Central memory CD8-positive, alpha-beta T cell (primary cell): Measurements from ENCODE around the gene TYW5.

ENCODE experiments used
- ATAC-seq: fragments of 150-1000 bp; cut with Tn5 transposase; replicated peaks from 2 replicates; pipeline ENCODE4 v1.10.0; 2022; ENCODE audit warnings: mild to moderate bottlenecking, moderate FRiP score, moderate number of reproducible peaks; ENCODE audit not compliant: poor library complexity, severe bottlenecking; ENCODE audit errors: extremely low read depth
- DNase-seq, 2 donors: peaks; one replicate each; pipeline ENCODE4 v3.0.0; 2021; ENCODE audit warnings: low spot score in 2 of 2
- H3K27ac Mint-ChIP-seq: one replicate; pipeline ENCODE4 v1.8.0; 2022; ENCODE audit warnings: low read depth, mild to moderate bottlenecking, moderate library complexity, mixed read lengths
- H3K27me3 Mint-ChIP-seq: one replicate; pipeline ENCODE4 v1.8.0; 2022; ENCODE audit warnings: mixed read lengths
- H3K36me3 Mint-ChIP-seq: one replicate; pipeline ENCODE4 v1.8.0; 2022; ENCODE audit warnings: mild to moderate bottlenecking, moderate library complexity, mixed read lengths; ENCODE audit not compliant: insufficient read depth
- H3K4me1 Mint-ChIP-seq: one replicate; pipeline ENCODE4 v1.8.0; 2022; ENCODE audit warnings: mixed read lengths
- H3K4me3 Mint-ChIP-seq: one replicate; pipeline ENCODE4 v1.8.0; 2022; ENCODE audit warnings: mild to moderate bottlenecking, moderate library complexity, mixed read lengths
- H3K9me3 Mint-ChIP-seq: one replicate; pipeline ENCODE4 v1.8.0; 2022; ENCODE audit warnings: mixed read lengths

The TYW5 gene

GRCh38 chr2:199966405-199966804 is 11.1 kb upstream of the TYW5 start:
- Mint-ChIP-seq H3K36me3 (peaks cover 43% of the 10 kb centered on the region), H3K4me1 (peaks cover 12% of the 10 kb centered on the region), H3K27me3 (no peaks in the 10 kb centered on the region), H3K4me3 (no peak overlapping the region), H3K9me3 (no peaks in the 10 kb centered on the region), H3K27ac (no peak overlapping the region)
- DNase-seq: no peak
- ATAC-seq: no peak

GRCh38 chr2:199962203-199962602 is 6.9 kb upstream of the TYW5 start:
- Mint-ChIP-seq H3K36me3 (peaks cover 54% of the 10 kb centered on the region), H3K27me3 (no peaks in the 10 kb centered on the region), H3K27ac (no peak overlapping the region), H3K9me3 (no peaks in the 10 kb centered on the region), H3K4me1 (peaks cover 27% of the 10 kb centered on the region), H3K4me3 (no peak overlapping the region)
- DNase-seq: no peak
- ATAC-seq: no peak

GRCh38 chr2:199958014-199958413 is 2.7 kb upstream of the TYW5 start:
- Mint-ChIP-seq H3K9me3 (no peaks in the 10 kb centered on the region), H3K27ac (no peak overlapping the region), H3K27me3 (no peaks in the 10 kb centered on the region), H3K4me3 (peak overlapping the region; percentile 25), H3K36me3 (peaks cover 45% of the 10 kb centered on the region), H3K4me1 (peaks cover 51% of the 10 kb centered on the region)
- no peak for ATAC-seq
- no peak for DNase-seq

- ATAC-seq (no peak), DNase-seq (no peak)
- Mint-ChIP-seq H3K4me3 (peak overlapping the region; percentile 98), H3K27me3 (no peaks in the 10 kb centered on the region), H3K4me1 (peaks cover 46% of the 10 kb centered on the region), H3K36me3 (peaks cover 28% of the 10 kb centered on the region), H3K27ac (peak overlapping the region; percentile 96), H3K9me3 (no peaks in the 10 kb centered on the region)
Measured at GRCh38 chr2:199956062-199956380, 730 bp upstream of the TYW5 start.

- Mint-ChIP-seq H3K36me3 (peaks cover 22% of the 10 kb centered on the region), H3K4me1 (peaks cover 52% of the 10 kb centered on the region), H3K27ac (peak overlapping the region; percentile 96), H3K4me3 (peak overlapping the region; percentile 98), H3K27me3 (no peaks in the 10 kb centered on the region), H3K9me3 (no peaks in the 10 kb centered on the region)
- ATAC-seq (peak; percentile 23), DNase-seq (no peak)
Measured at GRCh38 chr2:199955007-199955338, 318 bp downstream of the TYW5 start.

GRCh38 chr2:199951023-199951422 is 4.3 kb downstream of the TYW5 start:
- Mint-ChIP-seq H3K27me3 (no peaks in the 10 kb centered on the region), H3K4me1 (peaks cover 36% of the 10 kb centered on the region), H3K4me3 (no peak overlapping the region), H3K27ac (no peak overlapping the region), H3K9me3 (no peaks in the 10 kb centered on the region), H3K36me3 (peaks cover 40% of the 10 kb centered on the region)
- no peak for ATAC-seq
- no peak for DNase-seq

- Mint-ChIP-seq H3K27me3 (no peaks in the 10 kb centered on the region), H3K36me3 (peaks cover 38% of the 10 kb centered on the region), H3K4me3 (no peak overlapping the region), H3K4me1 (peaks cover 38% of the 10 kb centered on the region), H3K9me3 (no peaks in the 10 kb centered on the region), H3K27ac (no peak overlapping the region)
- no peak for ATAC-seq
- DNase-seq: no peak
Measured at GRCh38 chr2:199950396-199950795, 4.9 kb downstream of the TYW5 start.

GRCh38 chr2:199946836-199947235 is 8.5 kb downstream of the TYW5 start:
- Mint-ChIP-seq H3K36me3 (peaks cover 44% of the 10 kb centered on the region), H3K9me3 (no peaks in the 10 kb centered on the region), H3K4me3 (no peak overlapping the region), H3K27me3 (no peaks in the 10 kb centered on the region), H3K4me1 (peaks cover 22% of the 10 kb centered on the region), H3K27ac (no peak overlapping the region)
- ATAC-seq (no peak), DNase-seq (no peak)

- no peak overlapping the region for H3K27ac Mint-ChIP-seq
- H3K36me3 Mint-ChIP-seq: peaks cover 44% of the 10 kb centered on the region
Measured at GRCh38 chr2:199946196-199946595, 9.1 kb downstream of the TYW5 start.

GRCh38 chr2:199943373-199943772 is 11.9 kb downstream of the TYW5 start:
- Mint-ChIP-seq H3K27ac (no peak overlapping the region), H3K27me3 (no peaks in the 10 kb centered on the region), H3K36me3 (peaks cover 50% of the 10 kb centered on the region), H3K4me1 (peaks cover 16% of the 10 kb centered on the region), H3K9me3 (no peaks in the 10 kb centered on the region), H3K4me3 (no peak overlapping the region)
- ATAC-seq (no peak), DNase-seq (no peak)

More at GRCh38 chr2:199946196-199946595, 9.1 kb downstream of the TYW5 start:
- no peak for ATAC-seq
- Mint-ChIP-seq H3K27me3 (no peaks in the 10 kb centered on the region), H3K9me3 (no peaks in the 10 kb centered on the region), H3K4me1 (peaks cover 22% of the 10 kb centered on the region), H3K4me3 (no peak overlapping the region)
- DNase-seq: no peak

- Mint-ChIP-seq H3K4me1 (peaks cover 6% of the 10 kb centered on the region), H3K4me3 (no peak overlapping the region), H3K27me3 (no peaks in the 10 kb centered on the region), H3K9me3 (no peaks in the 10 kb centered on the region), H3K27ac (no peak overlapping the region), H3K36me3 (peaks cover 36% of the 10 kb centered on the region)
- no peak for DNase-seq
- no peak for ATAC-seq
Measured at GRCh38 chr2:199940373-199940772, 14.9 kb downstream of the TYW5 start.

GRCh38 chr2:199936554-199936953 is 18.7 kb downstream of the TYW5 start:
- H3K4me3 Mint-ChIP-seq: no peak overlapping the region
- no peaks in the 10 kb centered on the region for H3K4me1 Mint-ChIP-seq
- DNase-seq (no peak), ATAC-seq (no peak)
- peaks cover 33% of the 10 kb centered on the region for H3K36me3 Mint-ChIP-seq
- H3K9me3 Mint-ChIP-seq: no peaks in the 10 kb centered on the region
- H3K27ac Mint-ChIP-seq: no peak overlapping the region
- no peaks in the 10 kb centered on the region for H3K27me3 Mint-ChIP-seq

- peak overlapping the region; percentile 35 for H3K27ac Mint-ChIP-seq
- H3K4me3 Mint-ChIP-seq: no peak overlapping the region
- peaks cover 34% of the 10 kb centered on the region for H3K36me3 Mint-ChIP-seq
- no peaks in the 10 kb centered on the region for H3K27me3 Mint-ChIP-seq
- no peak for DNase-seq
- H3K9me3 Mint-ChIP-seq: no peaks in the 10 kb centered on the region
- H3K4me1 Mint-ChIP-seq: no peaks in the 10 kb centered on the region
- ATAC-seq: no peak
Measured at GRCh38 chr2:199933466-199933865, 21.8 kb downstream of the TYW5 start.

GRCh38 chr2:199932312-199932855 is 22.9 kb downstream of the TYW5 start:
- Mint-ChIP-seq H3K4me1 (no peaks in the 10 kb centered on the region), H3K4me3 (no peak overlapping the region), H3K9me3 (no peaks in the 10 kb centered on the region), H3K27ac (no peak overlapping the region), H3K27me3 (no peaks in the 10 kb centered on the region), H3K36me3 (peaks cover 27% of the 10 kb centered on the region)
- ATAC-seq: no peak
- DNase-seq: no peak
